GM23338 (cell line): Measurements from ENCODE around the gene MICAL3.

ENCODE experiments used
- CREB1 ChIP-seq: fragments of 250-450 bp; sonication (Bioruptor Pico); IDR thresholded peaks from 2 replicates; pipeline ENCODE4 v1.5.0; 2020; ENCODE audit warnings: low read depth, mild to moderate bottlenecking, moderate library complexity
- CTCF ChIP-seq, 2 experiments: fragments of 200-600 bp in 1 of 2; sonication (generic) in 1 of 2; conservative IDR thresholded peaks; 2 replicates each; pipeline versions ENCODE4 v1.5.1 to v1.6.1; 2016 to 2017; ENCODE audit warnings: antibody characterized with exemption in 2 of 2, low read depth in 2 of 2, mild to moderate bottlenecking in 2 of 2, moderate library complexity in 1 of 2
- ETS1 ChIP-seq: IDR thresholded peaks from 2 replicates; pipeline ENCODE4 v1.6.1; 2016; ENCODE audit warnings: antibody characterized with exemption
- EZH2 ChIP-seq: fragments of 200-600 bp; sonication (generic); IDR thresholded peaks from one replicate; pipeline ENCODE4 v1.8.0; 2017; ENCODE audit warnings: antibody characterized with exemption, mild to moderate bottlenecking, low read depth; ENCODE audit not compliant: unreplicated experiment
- EZH2phosphoT487 ChIP-seq: fragments of 200-600 bp; sonication (generic); IDR thresholded peaks from one replicate; pipeline ENCODE4 v1.8.1; 2018; ENCODE audit warnings: antibody characterized with exemption; ENCODE audit not compliant: unreplicated experiment
- JUNB ChIP-seq: IDR thresholded peaks from one replicate; pipeline ENCODE4 v1.6.1; 2016; ENCODE audit warnings: antibody characterized with exemption; ENCODE audit not compliant: unreplicated experiment
- NANOG ChIP-seq: IDR thresholded peaks from 2 replicates; pipeline ENCODE4 v1.6.1; 2016; ENCODE audit warnings: antibody characterized with exemption, borderline replicate concordance
- POLR2AphosphoS5 ChIP-seq: IDR thresholded peaks from 2 replicates; pipeline ENCODE4 v1.6.1; 2016; ENCODE audit warnings: antibody characterized with exemption, low read depth
- REST ChIP-seq: IDR thresholded peaks from one replicate; pipeline ENCODE4 v1.6.1; 2018; ENCODE audit warnings: antibody characterized with exemption; ENCODE audit not compliant: unreplicated experiment
- STAT1 ChIP-seq: IDR thresholded peaks from one replicate; pipeline ENCODE4 v1.6.1; 2016; ENCODE audit warnings: antibody characterized with exemption; ENCODE audit not compliant: unreplicated experiment
- ZNF114 ChIP-seq: fragments of 250-450 bp; sonication (Bioruptor Pico); IDR thresholded peaks from 2 replicates; pipeline ENCODE4 v1.5.0; 2020; ENCODE audit warnings: mild to moderate bottlenecking, moderate library complexity
- ZNF331 ChIP-seq: fragments of 250-450 bp; sonication (Bioruptor Pico); IDR thresholded peaks from 2 replicates; pipeline ENCODE4 v1.5.0; 2020; ENCODE audit warnings: low read depth, mild to moderate bottlenecking, moderate library complexity
- ZNF462 ChIP-seq: fragments of 250-450 bp; sonication (Bioruptor Pico); IDR thresholded peaks from 2 replicates; pipeline ENCODE4 v1.5.0; 2020; ENCODE audit warnings: mild to moderate bottlenecking, moderate library complexity

GRCh38 chr22:17845327-17845726 lies 179.0 kb downstream of the MICAL3 start:
- TF ChIP-seq POLR2AphosphoS5 (no peak), CTCF (conservative IDR thresholded peaks at IDR 0.05; ENCODE audit: low read depth in 2 of 2) (no peak), EZH2 (no peak), EZH2phosphoT487 (no peak), JUNB (no peak), REST (no peak), CREB1 (CRISPR knock-in tag) (no peak), ZNF331 (CRISPR knock-in tag) (no peak), ETS1 (no peak), STAT1 (no peak), NANOG (no peak), ZNF114 (CRISPR knock-in tag) (no peak), ZNF462 (CRISPR knock-in tag) (no peak)
